Left lung (tissue), 10 donors: ENCODE measurements around the gene CNOT6. TPM values are rescaled to one million over a fixed set of nuclear protein-coding genes. Genes with fewer than 3 reads are reported as not detected.
"Not testable (repeated sequence)": the region's sequence is repeated elsewhere in the genome, so short reads cannot be mapped to it uniquely, and the experiment has no call there.

Experiments used
- ATAC-seq: fragments of 200-7000 bp; cut with Tn5 transposase; one replicate; pipeline ENCODE4 v1.9.1; 2020; ENCODE audit warnings: moderate library complexity
- DNase-seq, 4 donors: peaks; one replicate each; pipeline ENCODE4 v3.0.0-alpha.2; 2013 to 2020
- H3K27ac ChIP-seq, 2 donors: fragments of 200-600 bp; sonication (generic) in 1 of 2; one replicate each; pipeline versions ENCODE4 v1.5.0 to v1.8.0; 2020 to 2021
- H3K27me3 ChIP-seq, 2 donors: fragments of 200-600 bp; sonication (generic) in 1 of 2; one replicate each; pipeline versions ENCODE4 v1.5.0 to v1.8.0; 2020 to 2021
- H3K36me3 ChIP-seq, 2 donors: fragments of 200-600 bp; sonication (generic) in 1 of 2; one replicate each; pipeline versions ENCODE4 v1.5.0 to v1.8.0; 2020 to 2021
- H3K4me1 ChIP-seq, 2 donors: fragments of 200-600 bp; one replicate each; pipeline ENCODE4 v1.8.0; 2021
- H3K4me3 ChIP-seq, 2 donors: fragments of 200-600 bp; sonication (generic) in 1 of 2; one replicate each; pipeline versions ENCODE4 v1.5.0 to v1.8.0; 2020 to 2021; ENCODE audit warnings: mild to moderate bottlenecking in 1 of 2
- H3K9me3 ChIP-seq, 2 donors: fragments of 200-600 bp; sonication (generic) in 1 of 2; one replicate each; pipeline versions ENCODE4 v1.5.0 to v1.8.0; 2020 to 2021
- CTCF ChIP-seq, 2 donors: fragments of 200-600 bp; sonication (generic) in 1 of 2; IDR thresholded peaks; one replicate each; pipeline versions ENCODE4 v1.5.0 to v1.8.0; 2021; ENCODE audit warnings: antibody characterized with exemption in 2 of 2
- intact Hi-C, 2 donors: fragments of 100-400 bp; cut with DNase I; formaldehyde crosslinking; loops; one replicate each; pipeline versions ENCODE4 v1.11.2 to v1.14.2; 2022
- polyA plus RNA-seq, 6 donors: library from polyadenylated mRNA; unstranded; fragments of 120-200 nt; gene quantifications; one replicate each; pipeline ENCODE4 v1.2.1, GENCODE V29; 2013; ENCODE audit not compliant: insufficient read length in 6 of 6
- total RNA-seq, 2 donors: library from RNA; stranded (reverse); fragmentation: NEBNext Ultra II Directional; extraction: Animal tissue kit (Norgen Biotek cat#: 25700); gene quantifications; one replicate each; pipeline ENCODE4 v1.2.1, GENCODE V29; 2021
- donor health status: DM: no; HTN: yes; CAD: no.
- donor health status: DM: no; HTN: no; CAD: no.

CNOT6 gene
- total and polyA plus RNA-seq, 8 donors: 29.1 to 58.3 (median 50.0) TPM

GRCh38 chr5:180522330-180522729 is 28.2 kb downstream of the CNOT6 start:
- Histone ChIP-seq H3K4me1 (peaks cover 0 to 51% of the 10 kb centered on the region in 2 donors), H3K27ac (no peak overlapping the region), H3K36me3 (no peaks in the 10 kb centered on the region), H3K9me3 (no peaks in the 10 kb centered on the region), H3K27me3 (no peaks in the 10 kb centered on the region), H3K4me3 (no peak overlapping the region)
- ATAC-seq: no peak
- DNase-seq: no peak
- intact Hi-C loops: no loop called here
- TF ChIP-seq CTCF (IDR thresholded peaks at IDR 0.05): no peak

GRCh38 chr5:180523629-180524466 is 29.7 kb downstream of the CNOT6 start:
- Histone ChIP-seq H3K4me3 (no peak overlapping the region), H3K4me1 (peaks cover 0 to 47% of the 10 kb centered on the region in 2 donors), H3K36me3 (no peaks in the 10 kb centered on the region), H3K9me3 (no peaks in the 10 kb centered on the region), H3K27ac (no peak overlapping the region), H3K27me3 (no peaks in the 10 kb centered on the region)
- intact Hi-C loops: no loop called here
- no peak for TF ChIP-seq CTCF (IDR thresholded peaks at IDR 0.05)
- DNase-seq (peak in 2 of 4 donors; percentile 51 to 69), ATAC-seq (no peak)

GRCh38 chr5:180525399-180525798 is 31.2 kb downstream of the CNOT6 start:
- Histone ChIP-seq H3K4me1 (peaks cover 0 to 41% of the 10 kb centered on the region in 2 donors), H3K27me3 (no peaks in the 10 kb centered on the region), H3K27ac (no peak overlapping the region), H3K36me3 (peaks cover 0 to 11% of the 10 kb centered on the region in 2 donors), H3K9me3 (no peaks in the 10 kb centered on the region), H3K4me3 (no peak overlapping the region)
- ATAC-seq (no peak), DNase-seq (no peak)
- intact Hi-C loops: no loop called here
- no peak for TF ChIP-seq CTCF (IDR thresholded peaks at IDR 0.05)

- Histone ChIP-seq H3K27ac (no peak overlapping the region), H3K36me3 (peaks cover 0 to 16% of the 10 kb centered on the region in 2 donors), H3K27me3 (no peaks in the 10 kb centered on the region), H3K4me3 (no peak overlapping the region), H3K4me1 (peaks cover 0 to 33% of the 10 kb centered on the region in 2 donors), H3K9me3 (no peaks in the 10 kb centered on the region)
- intact Hi-C loops: no loop called here
- no peak for TF ChIP-seq CTCF (IDR thresholded peaks at IDR 0.05)
- DNase-seq: no peak
- no peak for ATAC-seq
Observed at GRCh38 chr5:180526269-180526668, 32.1 kb downstream of the CNOT6 start.

- Histone ChIP-seq H3K36me3 (peaks cover 0 to 30% of the 10 kb centered on the region in 2 donors), H3K27ac (no peak overlapping the region), H3K4me1 (peaks cover 0 to 19% of the 10 kb centered on the region in 2 donors), H3K27me3 (no peaks in the 10 kb centered on the region), H3K4me3 (no peak overlapping the region), H3K9me3 (no peaks in the 10 kb centered on the region)
- no peak for ATAC-seq
- no peak for TF ChIP-seq CTCF (IDR thresholded peaks at IDR 0.05)
- intact Hi-C loops: no loop called here
- no peak for DNase-seq
Observed at GRCh38 chr5:180527659-180528058, 33.5 kb downstream of the CNOT6 start.

GRCh38 chr5:180531036-180531585 is 36.9 kb downstream of the CNOT6 start:
- DNase-seq: peak in 1 of 4 donors; percentile 45
- H3K4me1 ChIP-seq, ATAC-seq, intact Hi-C loops, H3K4me3 ChIP-seq, H3K9me3 ChIP-seq, H3K27ac ChIP-seq, H3K27me3 ChIP-seq: not testable (repeated sequence)
- peaks cover 0 to 50% of the 10 kb centered on the region in 2 donors for H3K36me3 ChIP-seq
